ENCODE data around the gene ZNF618.

GRCh38 chr9:114050226-114050568, 174.1 kb downstream of the ZNF618 start:
- TF ChIP-seq POLR2A (IDR thresholded peaks at IDR 0.05) (no peak), POLR2AphosphoS5 (IDR thresholded peaks at IDR 0.05) (no peak)
- TF ChIP-seq, protein P1, sequence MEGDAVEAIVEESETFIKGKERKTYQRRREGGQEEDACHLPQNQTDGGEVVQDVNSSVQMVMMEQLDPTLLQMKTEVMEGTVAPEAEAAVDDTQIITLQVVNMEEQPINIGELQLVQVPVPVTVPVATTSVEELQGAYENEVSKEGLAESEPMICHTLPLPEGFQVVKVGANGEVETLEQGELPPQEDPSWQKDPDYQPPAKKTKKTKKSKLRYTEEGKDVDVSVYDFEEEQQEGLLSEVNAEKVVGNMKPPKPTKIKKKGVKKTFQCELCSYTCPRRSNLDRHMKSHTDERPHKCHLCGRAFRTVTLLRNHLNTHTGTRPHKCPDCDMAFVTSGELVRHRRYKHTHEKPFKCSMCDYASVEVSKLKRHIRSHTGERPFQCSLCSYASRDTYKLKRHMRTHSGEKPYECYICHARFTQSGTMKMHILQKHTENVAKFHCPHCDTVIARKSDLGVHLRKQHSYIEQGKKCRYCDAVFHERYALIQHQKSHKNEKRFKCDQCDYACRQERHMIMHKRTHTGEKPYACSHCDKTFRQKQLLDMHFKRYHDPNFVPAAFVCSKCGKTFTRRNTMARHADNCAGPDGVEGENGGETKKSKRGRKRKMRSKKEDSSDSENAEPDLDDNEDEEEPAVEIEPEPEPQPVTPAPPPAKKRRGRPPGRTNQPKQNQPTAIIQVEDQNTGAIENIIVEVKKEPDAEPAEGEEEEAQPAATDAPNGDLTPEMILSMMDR (IDR thresholded peaks at IDR 0.05): no peak

Measured in prostate gland (tissue), 2 donors.